ENCODE data around the gene NT5C3B.

Gene NT5C3B

GRCh38 chr17:41792845-41793783 is 42.9 kb downstream of the NT5C3B start:
- H3K4me3 ChIP-seq (ENCODE audit: low read length, poor library complexity, severe bottlenecking): no peak overlapping the region

GRCh38 chr17:41787021-41787418 is 49.0 kb downstream of the NT5C3B start:
- no peak overlapping the region for H3K4me3 ChIP-seq (ENCODE audit: low read length, poor library complexity, severe bottlenecking)

More at GRCh38 chr17:41792845-41793783, 42.9 kb downstream of the NT5C3B start:
- Histone ChIP-seq H3K27me3 (ENCODE audit: insufficient read depth, low read length, poor library complexity, severe bottlenecking) (no peaks in the 10 kb centered on the region), H3K79me2 (ENCODE audit: insufficient read depth, low read length) (no peaks in the 10 kb centered on the region), H3F3A (ENCODE audit: low read depth) (no peaks in the 10 kb centered on the region), H2AFZ (ENCODE audit: low read length) (peak overlapping the region; percentile 8; the same call in 1 of the 2 replicates), H3K9me3 (ENCODE audit: insufficient read depth, low read depth, low read length) (no peaks in the 10 kb centered on the region), H3K36me3 (ENCODE audit: insufficient read depth, low read length) (no peaks in the 10 kb centered on the region), H3K9me2 (replicated peaks; ENCODE audit: low read depth, low read length) (no peaks in the 10 kb centered on the region), H3K4me1 (ENCODE audit: insufficient read depth, low read length, poor library complexity, severe bottlenecking) (peaks cover 24% of the 10 kb centered on the region), H3K4me2 (ENCODE audit: low read depth, low read length, poor library complexity, severe bottlenecking) (peak overlapping the region; percentile 24), H3K9ac (ENCODE audit: low read depth, low read length, poor library complexity, severe bottlenecking) (no peak overlapping the region), H4K20me1 (ENCODE audit: insufficient read depth, low read length, poor library complexity, severe bottlenecking) (no peaks in the 10 kb centered on the region)
- TF ChIP-seq, protein P1, sequence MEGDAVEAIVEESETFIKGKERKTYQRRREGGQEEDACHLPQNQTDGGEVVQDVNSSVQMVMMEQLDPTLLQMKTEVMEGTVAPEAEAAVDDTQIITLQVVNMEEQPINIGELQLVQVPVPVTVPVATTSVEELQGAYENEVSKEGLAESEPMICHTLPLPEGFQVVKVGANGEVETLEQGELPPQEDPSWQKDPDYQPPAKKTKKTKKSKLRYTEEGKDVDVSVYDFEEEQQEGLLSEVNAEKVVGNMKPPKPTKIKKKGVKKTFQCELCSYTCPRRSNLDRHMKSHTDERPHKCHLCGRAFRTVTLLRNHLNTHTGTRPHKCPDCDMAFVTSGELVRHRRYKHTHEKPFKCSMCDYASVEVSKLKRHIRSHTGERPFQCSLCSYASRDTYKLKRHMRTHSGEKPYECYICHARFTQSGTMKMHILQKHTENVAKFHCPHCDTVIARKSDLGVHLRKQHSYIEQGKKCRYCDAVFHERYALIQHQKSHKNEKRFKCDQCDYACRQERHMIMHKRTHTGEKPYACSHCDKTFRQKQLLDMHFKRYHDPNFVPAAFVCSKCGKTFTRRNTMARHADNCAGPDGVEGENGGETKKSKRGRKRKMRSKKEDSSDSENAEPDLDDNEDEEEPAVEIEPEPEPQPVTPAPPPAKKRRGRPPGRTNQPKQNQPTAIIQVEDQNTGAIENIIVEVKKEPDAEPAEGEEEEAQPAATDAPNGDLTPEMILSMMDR (conservative IDR thresholded peaks at IDR 0.05; ENCODE audit: low read length): no peak
- TF ChIP-seq EZH2phosphoT487 (IDR thresholded peaks at IDR 0.05; ENCODE audit: borderline replicate concordance): no peak

DNA sequence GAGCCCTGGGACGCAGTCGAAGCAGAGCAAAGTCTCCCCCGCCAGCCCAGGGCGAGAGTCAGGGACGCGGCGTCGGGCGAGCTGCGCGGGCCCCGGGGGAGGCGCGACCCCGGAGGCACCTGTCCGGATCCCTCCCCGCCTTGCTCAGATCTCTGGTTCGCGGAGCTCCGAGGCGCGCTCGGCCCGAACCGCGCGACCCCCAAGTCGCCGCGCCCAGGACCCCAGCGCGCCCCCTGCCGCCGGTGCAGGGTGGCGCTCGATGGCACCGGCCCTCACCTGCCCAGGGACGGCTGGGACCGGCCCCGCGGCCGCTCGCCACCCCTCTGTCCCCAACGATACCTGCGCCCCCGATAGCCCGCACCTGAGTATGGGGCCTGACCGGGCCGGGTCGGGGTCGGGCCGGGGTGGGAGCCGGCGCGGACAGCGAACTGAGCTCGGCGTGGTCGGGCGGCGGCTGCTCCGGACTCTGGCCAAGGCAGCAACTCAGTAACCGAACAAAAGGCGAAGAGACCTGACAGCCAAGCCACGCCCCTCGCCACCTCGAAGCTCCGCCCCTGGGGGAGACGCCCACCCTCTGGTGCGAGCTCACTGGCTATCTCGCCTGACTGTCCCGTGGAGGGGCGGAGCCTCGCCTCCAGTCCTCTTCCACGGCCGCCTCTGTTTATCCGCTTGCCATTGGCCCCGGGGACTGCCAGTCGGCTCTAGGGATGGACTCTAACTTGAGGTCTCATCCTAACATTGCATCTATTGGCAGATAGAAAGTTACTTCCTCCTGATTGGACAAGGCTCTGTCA is 49.6 kb downstream of the NT5C3B start, which contains the start of gene JUP:
TSS of gene JUP (minus strand) at position 485 of the 794 bp plus-strand sequence. CDS start 14,857 bp downstream, outside the sequence.
- peak within 1 kb of the TSS; percentile 83 for H3K4me3 ChIP-seq (ENCODE audit: low read length, poor library complexity, severe bottlenecking)
- peak within 1 kb of the TSS; percentile 45; the same call in 1 of the 2 replicates for H2AFZ ChIP-seq (ENCODE audit: low read length)
- no peaks in the 10 kb centered on the region for H3F3A ChIP-seq (ENCODE audit: low read depth)
- no peaks in the 10 kb centered on the region for H3K27me3 ChIP-seq (ENCODE audit: insufficient read depth, low read length, poor library complexity, severe bottlenecking)
- H3K9ac ChIP-seq (ENCODE audit: low read depth, low read length, poor library complexity, severe bottlenecking): peak within 1 kb of the TSS; percentile 93
- TF ChIP-seq, protein P1 (conservative IDR thresholded peaks at IDR 0.05; ENCODE audit: low read length): peak; percentile 72
- no peak for TF ChIP-seq EZH2phosphoT487 (IDR thresholded peaks at IDR 0.05; ENCODE audit: borderline replicate concordance)
- peaks cover 36% of the 10 kb centered on the region for H3K79me2 ChIP-seq (ENCODE audit: insufficient read depth, low read length)
- H3K4me1 ChIP-seq (ENCODE audit: insufficient read depth, low read length, poor library complexity, severe bottlenecking): peaks cover 59% of the 10 kb centered on the region
- H3K4me2 ChIP-seq (ENCODE audit: low read depth, low read length, poor library complexity, severe bottlenecking): peak within 1 kb of the TSS; percentile 94
- H3K9me2 ChIP-seq (replicated peaks; ENCODE audit: low read depth, low read length): no peaks in the 10 kb centered on the region
- H4K20me1 ChIP-seq (ENCODE audit: insufficient read depth, low read length, poor library complexity, severe bottlenecking): peaks cover 31% of the 10 kb centered on the region
- no peaks in the 10 kb centered on the region for H3K9me3 ChIP-seq (ENCODE audit: insufficient read depth, low read depth, low read length)
- no peaks in the 10 kb centered on the region for H3K36me3 ChIP-seq (ENCODE audit: insufficient read depth, low read length)

More at GRCh38 chr17:41787021-41787418, 49.0 kb downstream of the NT5C3B start:
- peaks cover 25% of the 10 kb centered on the region for H4K20me1 ChIP-seq (ENCODE audit: insufficient read depth, low read length, poor library complexity, severe bottlenecking)
- H3K36me3 ChIP-seq (ENCODE audit: insufficient read depth, low read length): no peaks in the 10 kb centered on the region
- H3K4me1 ChIP-seq (ENCODE audit: insufficient read depth, low read length, poor library complexity, severe bottlenecking): peaks cover 53% of the 10 kb centered on the region
- peaks cover 30% of the 10 kb centered on the region for H3K79me2 ChIP-seq (ENCODE audit: insufficient read depth, low read length)
- no peaks in the 10 kb centered on the region for H3K9me2 ChIP-seq (replicated peaks; ENCODE audit: low read depth, low read length)
- H3K9me3 ChIP-seq (ENCODE audit: insufficient read depth, low read depth, low read length): no peaks in the 10 kb centered on the region
- no peak overlapping the region for H2AFZ ChIP-seq (ENCODE audit: low read length)
- H3K27me3 ChIP-seq (ENCODE audit: insufficient read depth, low read length, poor library complexity, severe bottlenecking): no peaks in the 10 kb centered on the region
- H3K4me2 ChIP-seq (ENCODE audit: low read depth, low read length, poor library complexity, severe bottlenecking): peak overlapping the region; percentile 40
- TF ChIP-seq, protein P1 (conservative IDR thresholded peaks at IDR 0.05; ENCODE audit: low read length): no peak
- no peak for TF ChIP-seq EZH2phosphoT487 (IDR thresholded peaks at IDR 0.05; ENCODE audit: borderline replicate concordance)
- no peaks in the 10 kb centered on the region for H3F3A ChIP-seq (ENCODE audit: low read depth)
- no peak overlapping the region for H3K9ac ChIP-seq (ENCODE audit: low read depth, low read length, poor library complexity, severe bottlenecking)
